ENCODE measurements around the gene GPATCH11. TPM values are rescaled to one million over a fixed set of nuclear protein-coding genes. Genes with fewer than 3 reads are reported as not detected.

GPATCH11 gene
- 7.8 and 16.4 TPM in 2 replicates for total RNA-seq (2014; rRNA removed; shearing (Covaris generic); ENCODE audit: low replicate concordance)

- peak within 1 kb of the TSS; percentile 75 for H3K9ac ChIP-seq (ENCODE audit: low read length)
- H3K4me1 ChIP-seq (ENCODE audit: low read length), result peaks cover 59% of the 10 kb centered on the region
- peak; percentile 98 for DNase-seq
- peaks cover 12% of the 10 kb centered on the region; the same call in 1 of the 2 replicates for H3K36me3 ChIP-seq (ENCODE audit: insufficient read depth, low read length)
- H3K27me3 ChIP-seq (ENCODE audit: low read length), result no peaks in the 10 kb centered on the region
- no peaks in the 10 kb centered on the region for H3K9me2 ChIP-seq (replicated peaks; ENCODE audit: insufficient read depth, low read length)
- peak within 1 kb of the TSS; percentile 88 for H2AFZ ChIP-seq (ENCODE audit: low read length)
- H3K4me3 ChIP-seq (ENCODE audit: low read length), result peak within 1 kb of the TSS; percentile 83
- no peaks in the 10 kb centered on the region for H3K9me3 ChIP-seq (ENCODE audit: low read length)
- H4K20me1 ChIP-seq (ENCODE audit: insufficient read depth, low read depth, low read length), result no peaks in the 10 kb centered on the region
- peak within 1 kb of the TSS; percentile 88 for H3K4me2 ChIP-seq (ENCODE audit: low read depth, low read length, poor library complexity, severe bottlenecking)
- H3K27ac ChIP-seq (ENCODE audit: low read length), result peak within 1 kb of the TSS; percentile 28
- peaks cover 78% of the 10 kb centered on the region for H3K79me2 ChIP-seq (ENCODE audit: low read length)
Observed at GRCh38 chr2:37083873-37084794, at the start of gene GPATCH11, which contains the start of gene HEATR5B. TSS of gene GPATCH11 (plus strand) at chr2:37084518. CDS start at chr2:37088382, 3,864 bp downstream. TSS of gene HEATR5B (minus strand) at chr2:37084372. CDS start at chr2:37083414, 958 bp downstream.

DNA sequence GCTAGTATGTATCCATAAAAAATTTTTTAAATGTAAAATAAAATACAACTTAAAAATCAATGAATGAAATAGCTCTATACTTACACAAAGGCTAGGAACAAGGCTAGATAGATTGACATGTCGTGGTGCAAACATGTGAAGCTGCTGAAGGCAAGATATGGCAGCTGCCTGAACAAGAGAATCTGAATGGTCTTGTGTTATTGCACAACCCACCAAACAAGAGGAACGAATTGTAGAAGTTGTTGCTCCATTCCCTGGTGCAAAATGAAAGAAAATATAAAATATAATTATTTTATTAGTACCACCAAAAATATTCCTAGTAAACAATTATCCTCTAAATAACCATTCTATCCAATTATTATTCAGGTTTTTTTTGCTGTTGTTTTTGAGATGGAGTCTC, 46.5 kb upstream of the GPATCH11 start:
- no peaks in the 10 kb centered on the region for H3K4me1 ChIP-seq (ENCODE audit: low read length)
- no peaks in the 10 kb centered on the region for H3K79me2 ChIP-seq (ENCODE audit: low read length)
- no peak overlapping the region for H2AFZ ChIP-seq (ENCODE audit: low read length)
- no peaks in the 10 kb centered on the region for H4K20me1 ChIP-seq (ENCODE audit: insufficient read depth, low read depth, low read length)
- H3K27me3 ChIP-seq (ENCODE audit: low read length), result no peaks in the 10 kb centered on the region
- H3K9me2 ChIP-seq (replicated peaks; ENCODE audit: insufficient read depth, low read length), result no peaks in the 10 kb centered on the region
- peaks cover 13% of the 10 kb centered on the region for H3K36me3 ChIP-seq (ENCODE audit: insufficient read depth, low read length)
- no peak overlapping the region for H3K9ac ChIP-seq (ENCODE audit: low read length)
- no peaks in the 10 kb centered on the region for H3K9me3 ChIP-seq (ENCODE audit: low read length)
- no peak for DNase-seq
- H3K4me2 ChIP-seq (ENCODE audit: low read depth, low read length, poor library complexity, severe bottlenecking), result no peak overlapping the region
- H3K27ac ChIP-seq (ENCODE audit: low read length), result no peak overlapping the region
- H3K4me3 ChIP-seq (ENCODE audit: low read length), result no peak overlapping the region

GRCh38 chr2:37039580-37039979, 44.7 kb upstream of the GPATCH11 start:
- H4K20me1 ChIP-seq (ENCODE audit: insufficient read depth, low read depth, low read length), result no peaks in the 10 kb centered on the region
- no peaks in the 10 kb centered on the region for H3K9me2 ChIP-seq (replicated peaks; ENCODE audit: insufficient read depth, low read length)
- no peaks in the 10 kb centered on the region for H3K79me2 ChIP-seq (ENCODE audit: low read length)
- H3K27ac ChIP-seq (ENCODE audit: low read length), result no peak overlapping the region
- no peak for DNase-seq
- no peak overlapping the region for H3K9ac ChIP-seq (ENCODE audit: low read length)
- no peaks in the 10 kb centered on the region for H3K9me3 ChIP-seq (ENCODE audit: low read length)
- H3K4me1 ChIP-seq (ENCODE audit: low read length), result no peaks in the 10 kb centered on the region
- H3K4me2 ChIP-seq (ENCODE audit: low read depth, low read length, poor library complexity, severe bottlenecking), result no peak overlapping the region
- H3K27me3 ChIP-seq (ENCODE audit: low read length), result no peaks in the 10 kb centered on the region
- H3K4me3 ChIP-seq (ENCODE audit: low read length), result no peak overlapping the region
- no peak overlapping the region for H2AFZ ChIP-seq (ENCODE audit: low read length)
- H3K36me3 ChIP-seq (ENCODE audit: insufficient read depth, low read length), result peaks cover 13% of the 10 kb centered on the region

DNA sequence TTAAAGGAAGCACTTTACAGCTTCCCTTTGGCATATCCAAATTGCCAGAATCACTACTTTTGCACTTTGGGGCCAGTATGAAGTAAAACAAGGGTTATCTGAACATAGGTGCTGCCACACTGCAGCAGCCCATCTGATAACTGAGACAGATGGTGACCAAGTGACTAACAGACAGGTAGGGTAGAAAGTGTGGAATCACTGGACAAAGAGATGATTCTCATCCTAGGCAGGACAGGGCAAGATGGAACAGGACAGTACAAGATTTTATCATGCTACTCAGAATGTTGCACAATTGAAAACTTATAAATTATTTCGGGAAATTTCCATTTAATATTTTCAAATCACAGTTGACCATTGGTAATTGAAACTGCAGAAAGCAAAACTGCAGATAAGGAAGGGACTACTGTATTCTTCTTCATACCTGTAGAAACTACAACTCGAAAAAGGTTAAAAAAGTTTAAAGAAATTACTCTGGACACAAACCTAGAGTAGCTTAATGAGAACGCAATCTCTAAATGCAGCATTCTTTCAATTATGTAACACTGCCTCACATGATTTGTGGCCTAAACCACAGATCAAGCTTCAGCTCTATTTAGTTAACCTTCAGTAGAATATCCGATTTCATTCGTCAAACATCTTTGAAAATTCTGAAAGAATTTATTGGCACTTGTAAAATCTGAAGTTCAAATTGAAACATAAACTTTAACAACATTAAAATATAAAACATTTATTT, 31.6 kb upstream of the GPATCH11 start:
- Histone ChIP-seq H3K9ac (ENCODE audit: low read length) (no peak overlapping the region), H3K79me2 (ENCODE audit: low read length) (0 out of 2 replicates have a peak, but pooled peaks cover 6% of the 10 kb centered on the region), H3K9me2 (replicated peaks; ENCODE audit: insufficient read depth, low read length) (no peaks in the 10 kb centered on the region), H2AFZ (ENCODE audit: low read length) (no peak overlapping the region), H3K36me3 (ENCODE audit: insufficient read depth, low read length) (peaks cover 48% of the 10 kb centered on the region; the same call in 1 of the 2 replicates), H3K9me3 (ENCODE audit: low read length) (no peaks in the 10 kb centered on the region), H3K4me1 (ENCODE audit: low read length) (peaks cover 11% of the 10 kb centered on the region), H3K27me3 (ENCODE audit: low read length) (no peaks in the 10 kb centered on the region), H4K20me1 (ENCODE audit: insufficient read depth, low read depth, low read length) (no peaks in the 10 kb centered on the region), H3K4me2 (ENCODE audit: low read depth, low read length, poor library complexity, severe bottlenecking) (no peak overlapping the region), H3K27ac (ENCODE audit: low read length) (no peak overlapping the region), H3K4me3 (ENCODE audit: low read length) (no peak overlapping the region)
- DNase-seq, result no peak

GRCh38 chr2:37059841-37060240, 24.5 kb upstream of the GPATCH11 start:
- H3K4me2 ChIP-seq (ENCODE audit: low read depth, low read length, poor library complexity, severe bottlenecking), result no peak overlapping the region
- no peaks in the 10 kb centered on the region for H3K4me1 ChIP-seq (ENCODE audit: low read length)
- no peak overlapping the region for H3K4me3 ChIP-seq (ENCODE audit: low read length)
- no peaks in the 10 kb centered on the region for H4K20me1 ChIP-seq (ENCODE audit: insufficient read depth, low read depth, low read length)
- no peak for DNase-seq
- H3K27me3 ChIP-seq (ENCODE audit: low read length), result no peaks in the 10 kb centered on the region
- H3K27ac ChIP-seq (ENCODE audit: low read length), result no peak overlapping the region
- no peaks in the 10 kb centered on the region for H3K9me2 ChIP-seq (replicated peaks; ENCODE audit: insufficient read depth, low read length)
- no peak overlapping the region for H3K9ac ChIP-seq (ENCODE audit: low read length)
- H2AFZ ChIP-seq (ENCODE audit: low read length), result no peak overlapping the region
- no peaks in the 10 kb centered on the region for H3K79me2 ChIP-seq (ENCODE audit: low read length)
- peaks cover 47% of the 10 kb centered on the region for H3K36me3 ChIP-seq (ENCODE audit: insufficient read depth, low read length)
- H3K9me3 ChIP-seq (ENCODE audit: low read length), result no peaks in the 10 kb centered on the region

DNA sequence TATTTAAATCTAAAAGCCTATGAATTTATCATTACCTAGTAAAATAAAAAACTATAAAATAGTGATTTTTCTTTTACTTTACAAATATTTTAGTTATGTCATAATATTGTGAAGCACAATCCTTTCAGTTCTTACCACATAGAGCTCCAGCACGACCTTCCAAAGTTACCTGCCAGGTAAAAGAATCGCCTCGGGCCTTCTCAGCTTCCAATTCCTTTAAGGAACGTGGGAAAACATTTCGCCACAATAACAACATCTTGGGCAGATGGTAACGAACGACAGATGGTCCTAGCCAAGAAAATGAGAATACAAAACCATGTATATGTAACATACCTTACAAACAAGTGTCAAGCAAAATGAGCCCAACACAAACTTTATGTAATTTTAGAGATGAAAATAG, 23.9 kb upstream of the GPATCH11 start:
- H3K27me3 ChIP-seq (ENCODE audit: low read length), result no peaks in the 10 kb centered on the region
- no peaks in the 10 kb centered on the region for H3K4me1 ChIP-seq (ENCODE audit: low read length)
- no peaks in the 10 kb centered on the region for H3K9me3 ChIP-seq (ENCODE audit: low read length)
- no peaks in the 10 kb centered on the region for H3K79me2 ChIP-seq (ENCODE audit: low read length)
- H3K27ac ChIP-seq (ENCODE audit: low read length), result no peak overlapping the region
- no peak overlapping the region for H3K4me3 ChIP-seq (ENCODE audit: low read length)
- no peaks in the 10 kb centered on the region for H3K9me2 ChIP-seq (replicated peaks; ENCODE audit: insufficient read depth, low read length)
- no peaks in the 10 kb centered on the region for H4K20me1 ChIP-seq (ENCODE audit: insufficient read depth, low read depth, low read length)
- H3K4me2 ChIP-seq (ENCODE audit: low read depth, low read length, poor library complexity, severe bottlenecking), result no peak overlapping the region
- no peak for DNase-seq
- peaks cover 49% of the 10 kb centered on the region for H3K36me3 ChIP-seq (ENCODE audit: insufficient read depth, low read length)
- H2AFZ ChIP-seq (ENCODE audit: low read length), result no peak overlapping the region
- no peak overlapping the region for H3K9ac ChIP-seq (ENCODE audit: low read length)

- no peaks in the 10 kb centered on the region for H3K4me1 ChIP-seq (ENCODE audit: low read length)
- no peaks in the 10 kb centered on the region for H3K9me3 ChIP-seq (ENCODE audit: low read length)
- no peak overlapping the region for H3K4me3 ChIP-seq (ENCODE audit: low read length)
- H3K9me2 ChIP-seq (replicated peaks; ENCODE audit: insufficient read depth, low read length), result no peaks in the 10 kb centered on the region
- no peak overlapping the region for H3K27ac ChIP-seq (ENCODE audit: low read length)
- H3K4me2 ChIP-seq (ENCODE audit: low read depth, low read length, poor library complexity, severe bottlenecking), result no peak overlapping the region
- no peak overlapping the region for H2AFZ ChIP-seq (ENCODE audit: low read length)
- H4K20me1 ChIP-seq (ENCODE audit: insufficient read depth, low read depth, low read length), result no peaks in the 10 kb centered on the region
- no peaks in the 10 kb centered on the region for H3K79me2 ChIP-seq (ENCODE audit: low read length)
- H3K27me3 ChIP-seq (ENCODE audit: low read length), result no peaks in the 10 kb centered on the region
- no peak overlapping the region for H3K9ac ChIP-seq (ENCODE audit: low read length)
- peaks cover 44% of the 10 kb centered on the region for H3K36me3 ChIP-seq (ENCODE audit: insufficient read depth, low read length)
- DNase-seq, result no peak
Observed at GRCh38 chr2:37061013-37061711, 23.2 kb upstream of the GPATCH11 start.

Data from Karpas-422 (cell line).